Osteoblast (primary cell): ENCODE results near the gene GNAZ. TPM values are rescaled to one million over a fixed set of nuclear protein-coding genes. Genes with fewer than 3 reads are reported as not detected.

Source experiments
- DNase-seq: peaks from one replicate; pipeline ENCODE4 v3.0.0; 2011; ENCODE audit warnings: low spot score, mixed read lengths; ENCODE audit not compliant: insufficient read length; ENCODE audit errors: missing footprints
- H2AFZ ChIP-seq: 2 replicates; pipeline ENCODE4 v1.6.0; 2011; ENCODE audit warnings: mild to moderate bottlenecking, low read length
- H3K27ac ChIP-seq: 2 replicates; pipeline ENCODE4 v1.5.1; 2011; ENCODE audit warnings: mild to moderate bottlenecking, low read depth, low read length, moderate library complexity
- H3K27me3 ChIP-seq: 2 replicates; pipeline ENCODE4 v1.6.0; 2012; ENCODE audit warnings: mild to moderate bottlenecking, control low read depth, inconsistent platforms, low read length, moderate library complexity; ENCODE audit not compliant: insufficient read depth
- H3K36me3 ChIP-seq: 2 replicates; pipeline ENCODE4 v1.5.1; 2011; ENCODE audit warnings: mild to moderate bottlenecking, low read length, control low read depth, moderate library complexity; ENCODE audit not compliant: insufficient read depth
- H3K4me1 ChIP-seq: 2 replicates; pipeline ENCODE4 v1.5.1; 2011; ENCODE audit warnings: mild to moderate bottlenecking, low read length, control low read depth, moderate library complexity; ENCODE audit not compliant: insufficient read depth
- H3K4me2 ChIP-seq: 2 replicates; pipeline ENCODE4 v1.6.0; 2011; ENCODE audit warnings: mild to moderate bottlenecking, low read length; ENCODE audit not compliant: insufficient read depth
- H3K4me3 ChIP-seq: fragments of 200-600 bp; sonication (generic); 3 replicates; pipeline ENCODE4 v1.5.1; 2012; ENCODE audit warnings: mild to moderate bottlenecking, low read length, inconsistent platforms; ENCODE audit not compliant: insufficient read depth
- H3K79me2 ChIP-seq: 2 replicates; pipeline ENCODE4 v1.6.0; 2012; ENCODE audit warnings: mild to moderate bottlenecking, low read length, control low read depth, inconsistent platforms; ENCODE audit not compliant: insufficient read depth
- H3K9me3 ChIP-seq: 2 replicates; pipeline ENCODE4 v1.5.1; 2011; ENCODE audit warnings: low read depth, low read length, control low read depth
- H4K20me1 ChIP-seq: 2 replicates; pipeline ENCODE4 v1.6.0; 2012; ENCODE audit warnings: mild to moderate bottlenecking, low read length, control low read depth; ENCODE audit not compliant: insufficient read depth
- total RNA-seq: library from RNA; depleted of rRNA; stranded (reverse); fragments of >200 nt; gene quantifications from 2 replicates; pipeline ENCODE4 v1.2.3, GENCODE V29; 2012
- TF ChIP-seq, protein P1 (sequence below): IDR thresholded peaks from 2 replicates; pipeline ENCODE4 v1.5.1; 2011; ENCODE audit warnings: mild to moderate bottlenecking, low read depth, low read length, moderate library complexity; ENCODE audit errors: extremely low read depth

GNAZ gene
- total RNA-seq, 1 donor, result 0.72 TPM

DNA sequence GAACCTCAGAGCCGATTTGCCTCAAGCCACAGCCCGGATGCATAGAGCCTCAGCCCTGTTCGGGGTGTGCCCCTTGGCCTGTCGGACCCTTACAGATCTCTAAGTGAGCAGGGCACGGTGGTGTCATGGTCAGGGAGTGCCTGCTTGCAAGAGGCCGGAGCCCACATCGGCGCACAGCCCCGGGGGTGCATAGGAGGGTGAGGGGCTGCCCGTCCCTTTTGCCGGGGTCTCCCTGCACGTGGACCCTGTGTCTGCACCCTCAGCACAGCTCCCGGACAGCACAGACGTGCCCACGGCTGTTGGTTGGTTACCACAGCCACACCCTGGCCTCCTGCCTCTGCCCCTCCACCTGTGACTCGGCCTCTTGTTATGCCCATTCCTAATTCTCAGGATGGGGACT lies 81.5 kb downstream of the GNAZ start:
- Histone ChIP-seq H3K79me2 (no peaks in the 10 kb centered on the region), H3K27me3 (no peaks in the 10 kb centered on the region), H3K4me1 (peaks cover 11% of the 10 kb centered on the region), H4K20me1 (peaks cover 8% of the 10 kb centered on the region), H3K27ac (no peak overlapping the region), H3K36me3 (no peaks in the 10 kb centered on the region), H2AFZ (no peak overlapping the region), H3K4me2 (no peak overlapping the region), H3K9me3 (no peaks in the 10 kb centered on the region), H3K4me3 (no peak overlapping the region)
- TF ChIP-seq, protein P1, sequence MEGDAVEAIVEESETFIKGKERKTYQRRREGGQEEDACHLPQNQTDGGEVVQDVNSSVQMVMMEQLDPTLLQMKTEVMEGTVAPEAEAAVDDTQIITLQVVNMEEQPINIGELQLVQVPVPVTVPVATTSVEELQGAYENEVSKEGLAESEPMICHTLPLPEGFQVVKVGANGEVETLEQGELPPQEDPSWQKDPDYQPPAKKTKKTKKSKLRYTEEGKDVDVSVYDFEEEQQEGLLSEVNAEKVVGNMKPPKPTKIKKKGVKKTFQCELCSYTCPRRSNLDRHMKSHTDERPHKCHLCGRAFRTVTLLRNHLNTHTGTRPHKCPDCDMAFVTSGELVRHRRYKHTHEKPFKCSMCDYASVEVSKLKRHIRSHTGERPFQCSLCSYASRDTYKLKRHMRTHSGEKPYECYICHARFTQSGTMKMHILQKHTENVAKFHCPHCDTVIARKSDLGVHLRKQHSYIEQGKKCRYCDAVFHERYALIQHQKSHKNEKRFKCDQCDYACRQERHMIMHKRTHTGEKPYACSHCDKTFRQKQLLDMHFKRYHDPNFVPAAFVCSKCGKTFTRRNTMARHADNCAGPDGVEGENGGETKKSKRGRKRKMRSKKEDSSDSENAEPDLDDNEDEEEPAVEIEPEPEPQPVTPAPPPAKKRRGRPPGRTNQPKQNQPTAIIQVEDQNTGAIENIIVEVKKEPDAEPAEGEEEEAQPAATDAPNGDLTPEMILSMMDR, result no peak
- DNase-seq, result peak; percentile 58

DNA sequence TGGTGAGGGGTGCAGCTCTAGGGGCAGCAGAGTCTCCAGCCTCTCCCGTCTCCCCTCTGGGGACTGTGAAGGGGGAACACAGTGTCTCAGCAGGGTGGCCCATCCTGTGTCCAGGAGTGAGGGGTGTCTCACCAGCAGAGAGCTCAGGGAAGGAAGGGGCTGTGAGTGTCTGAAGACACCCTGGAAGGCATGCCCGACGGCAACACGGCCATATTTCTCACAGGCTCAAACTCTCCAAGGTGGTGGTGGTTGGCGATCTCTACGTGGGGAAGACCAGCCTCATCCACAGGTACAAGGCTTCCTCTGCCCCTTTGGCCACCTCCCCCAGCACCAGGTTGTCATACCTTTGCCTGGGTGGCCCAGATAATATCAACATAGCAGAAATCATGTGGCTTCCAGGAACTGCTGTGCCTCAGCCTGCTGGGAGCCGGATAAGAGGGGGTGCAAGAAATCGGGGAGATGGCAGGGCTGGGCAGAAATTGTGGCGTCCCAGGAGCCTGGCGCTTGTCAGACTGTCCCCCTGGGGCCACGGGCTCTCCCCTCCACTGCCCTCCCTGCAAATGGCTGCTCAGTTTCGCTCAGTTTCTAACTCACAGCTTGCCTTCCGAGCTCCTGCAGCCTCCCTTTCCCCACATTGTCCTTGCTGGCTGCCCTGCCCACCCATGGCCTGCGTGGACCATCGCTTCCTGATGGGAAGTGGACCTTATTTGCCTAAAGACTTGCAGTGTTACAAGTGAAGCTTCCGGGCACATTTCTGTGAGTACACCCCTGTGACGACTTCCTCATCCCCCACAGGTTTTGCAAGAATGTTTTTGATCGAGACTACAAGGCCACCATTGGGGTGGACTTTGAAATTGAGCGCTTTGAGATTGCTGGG lies 82.2 kb downstream of the GNAZ start:
- no peaks in the 10 kb centered on the region for H3K36me3 ChIP-seq

DNA sequence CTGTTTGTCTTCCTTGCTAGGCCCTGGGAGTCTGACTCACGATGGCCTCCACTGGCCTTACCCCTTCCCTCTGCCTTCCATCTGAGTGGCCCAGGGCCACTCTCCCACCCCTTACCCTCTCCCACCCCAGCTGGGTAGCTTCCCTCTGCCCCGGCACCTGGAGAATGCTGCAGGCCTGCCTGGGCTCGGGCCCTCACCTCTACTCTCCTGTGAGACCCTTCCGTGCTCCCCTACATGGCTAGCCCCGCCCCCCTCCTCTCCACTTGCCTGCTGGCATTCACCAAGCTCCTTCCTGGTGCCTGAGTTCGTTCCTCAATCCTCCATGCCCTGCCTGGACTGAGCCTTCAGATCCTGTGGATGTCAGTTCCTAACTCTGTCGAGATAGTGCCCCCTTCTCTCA lies 83.7 kb downstream of the GNAZ start:
- Histone ChIP-seq H3K4me3 (no peak overlapping the region), H4K20me1 (no peaks in the 10 kb centered on the region), H3K27me3 (no peaks in the 10 kb centered on the region), H2AFZ (no peak overlapping the region), H3K4me2 (no peak overlapping the region), H3K4me1 (no peaks in the 10 kb centered on the region), H3K79me2 (no peaks in the 10 kb centered on the region), H3K27ac (no peak overlapping the region), H3K9me3 (no peaks in the 10 kb centered on the region), H3K36me3 (no peaks in the 10 kb centered on the region)
- TF ChIP-seq, protein P1, result no peak
- DNase-seq, result peak; percentile 60

More for the DNA sequence above, 82.2 kb downstream of the GNAZ start:
- Histone ChIP-seq H2AFZ (no peak overlapping the region), H3K27ac (no peak overlapping the region), H3K79me2 (no peaks in the 10 kb centered on the region), H3K27me3 (no peaks in the 10 kb centered on the region), H3K4me1 (peaks cover 4% of the 10 kb centered on the region), H3K4me3 (no peak overlapping the region), H4K20me1 (peaks cover 8% of the 10 kb centered on the region), H3K4me2 (no peak overlapping the region), H3K9me3 (no peaks in the 10 kb centered on the region)
- TF ChIP-seq, protein P1, result no peak
- peak; percentile 57 for DNase-seq

DNA sequence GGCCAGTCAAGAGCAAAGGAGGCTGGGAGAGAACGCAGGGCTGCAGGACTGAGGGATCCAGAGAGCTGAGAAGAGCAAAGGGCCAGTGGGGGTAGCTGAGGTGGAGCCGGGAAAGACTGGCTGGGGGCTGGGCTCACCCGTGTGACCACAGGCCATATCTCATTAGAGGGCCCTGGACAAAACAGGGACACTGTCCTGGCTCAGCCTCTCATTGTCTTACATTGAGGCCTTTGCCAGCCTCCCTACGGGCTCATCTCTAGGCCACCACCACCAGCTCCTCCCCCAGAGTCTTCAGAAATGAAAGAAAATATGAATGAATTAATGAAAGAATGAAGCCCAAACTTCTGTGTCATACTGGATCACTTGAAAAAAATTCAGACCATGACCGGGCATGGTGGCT lies 84.1 kb downstream of the GNAZ start:
- TF ChIP-seq, protein P1, result no peak
- Histone ChIP-seq H3K27ac (no peak overlapping the region), H4K20me1 (no peaks in the 10 kb centered on the region), H3K79me2 (no peaks in the 10 kb centered on the region), H3K27me3 (no peaks in the 10 kb centered on the region), H2AFZ (no peak overlapping the region), H3K36me3 (no peaks in the 10 kb centered on the region), H3K9me3 (no peaks in the 10 kb centered on the region), H3K4me3 (no peak overlapping the region), H3K4me2 (no peak overlapping the region), H3K4me1 (no peaks in the 10 kb centered on the region)
- no peak for DNase-seq
